SJCRH30 (cell line): Measurements from ENCODE around the gene MOSPD3. TPM values are rescaled to one million over a fixed set of nuclear protein-coding genes. Genes with fewer than 3 reads are reported as not detected.

Experiments
- DNase-seq, 2 experiments: peaks; one replicate each; pipeline ENCODE4 v3.0.0-alpha.2; 2015 to 2020
- H3K27ac ChIP-seq: fragments of 250-450 bp; sonication (Bioruptor Pico); 2 replicates; pipeline ENCODE4 v1.5.1; 2020; ENCODE audit warnings: mild to moderate bottlenecking, moderate library complexity
- H3K27me3 ChIP-seq: fragments of 250-450 bp; sonication (Bioruptor Pico); 2 replicates; pipeline ENCODE4 v1.5.1; 2020; ENCODE audit warnings: mild to moderate bottlenecking, moderate library complexity
- H3K36me3 ChIP-seq: fragments of 250-450 bp; sonication (Bioruptor Pico); 2 replicates; pipeline ENCODE4 v1.5.1; 2020; ENCODE audit warnings: mild to moderate bottlenecking, moderate library complexity
- H3K4me1 ChIP-seq: fragments of 250-450 bp; sonication (Bioruptor Pico); 2 replicates; pipeline ENCODE4 v1.5.1; 2020; ENCODE audit warnings: mild to moderate bottlenecking, moderate library complexity
- H3K4me3 ChIP-seq: fragments of 250-450 bp; sonication (Bioruptor Pico); 2 replicates; pipeline ENCODE4 v1.5.1; 2020; ENCODE audit warnings: mild to moderate bottlenecking, moderate library complexity
- H3K9me3 ChIP-seq: fragments of 250-450 bp; sonication (Bioruptor Pico); replicated peaks from 2 replicates; pipeline ENCODE4 v1.5.1; 2020; ENCODE audit warnings: mild to moderate bottlenecking, moderate library complexity
- total RNA-seq: library from RNA; depleted of rRNA; stranded (reverse); fragments of >200 nt; shearing (Covaris generic); gene quantifications from 2 replicates; pipeline ENCODE4 v1.2.3, GENCODE V29; 2014

The MOSPD3 gene
- total RNA-seq, 1 experiment from 2014 or later = 13.8 TPM

DNA sequence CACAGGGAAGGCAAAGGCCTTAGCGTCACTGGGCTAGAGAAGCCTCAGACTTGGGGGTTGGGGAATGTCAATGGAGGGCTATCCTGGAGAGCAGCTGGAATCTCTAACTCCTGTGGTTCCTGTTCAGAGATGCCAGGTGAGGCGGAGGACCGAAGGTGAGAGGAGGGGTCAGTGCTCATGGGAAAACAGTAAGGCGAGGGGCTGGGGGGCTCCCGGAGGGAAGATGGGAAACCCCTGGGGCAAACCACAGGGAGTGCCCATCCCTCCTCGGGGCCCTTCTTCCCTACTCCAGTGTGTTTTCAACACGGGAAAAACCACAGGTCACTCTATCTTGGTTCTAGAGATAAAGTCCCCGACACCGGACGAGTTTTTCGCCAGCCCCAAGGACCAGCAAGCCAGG is 29.7 kb upstream of the MOSPD3 start:
- Histone ChIP-seq H3K36me3 (peaks cover 38% of the 10 kb centered on the region), H3K4me3 (no peak overlapping the region), H3K27me3 (no peaks in the 10 kb centered on the region), H3K27ac (no peak overlapping the region), H3K9me3 (no peaks in the 10 kb centered on the region), H3K4me1 (peaks cover 13% of the 10 kb centered on the region)
- DNase-seq = no peak

DNA sequence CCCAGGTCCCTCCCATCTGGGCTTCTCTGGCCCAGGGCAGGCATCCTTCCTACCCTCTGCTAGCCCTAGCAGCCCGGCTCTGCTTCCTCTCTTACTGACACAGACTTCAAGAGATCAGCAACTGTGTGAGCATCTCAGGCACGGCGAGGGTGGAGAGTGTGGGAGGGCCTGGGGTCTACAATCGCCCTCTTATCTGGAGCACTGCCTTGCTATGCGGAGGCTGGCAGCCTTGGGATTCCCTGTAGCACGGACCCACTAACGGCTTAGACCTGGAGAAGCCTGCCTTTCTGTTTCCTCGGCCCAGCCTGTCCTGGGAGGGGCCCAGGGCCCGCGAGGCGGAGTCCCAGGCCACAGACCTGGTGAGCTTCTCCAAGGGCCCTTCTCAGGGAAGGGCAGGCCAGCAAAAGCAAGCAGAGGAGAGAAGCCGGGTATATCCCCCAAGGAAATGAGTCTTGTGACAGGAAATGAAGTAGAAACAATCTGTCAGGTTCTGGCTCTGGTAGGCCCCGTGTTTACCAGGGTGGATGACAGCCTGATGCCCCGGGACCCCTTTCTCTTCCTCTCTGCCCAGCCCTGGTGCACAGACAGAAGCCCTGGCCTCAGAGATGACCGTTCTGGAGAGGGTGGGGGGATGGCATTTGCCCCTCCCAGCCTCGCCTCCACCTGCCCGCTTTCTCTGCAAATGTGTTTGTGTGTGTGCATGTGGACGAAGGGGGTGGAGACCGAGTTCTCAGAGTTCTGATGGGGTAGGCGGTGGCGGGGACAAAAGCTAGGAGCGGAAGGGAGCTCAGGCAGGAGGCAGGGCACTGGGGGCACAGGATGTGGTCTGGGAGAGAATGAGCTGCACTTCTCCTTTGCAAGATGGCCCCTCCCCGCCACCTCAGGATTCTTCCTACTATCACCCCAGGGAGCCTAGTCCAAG is 28.9 kb upstream of the MOSPD3 start:
- H3K27ac ChIP-seq = peak overlapping the region; percentile 56
- peaks cover 30% of the 10 kb centered on the region for H3K36me3 ChIP-seq
- H3K27me3 ChIP-seq = no peaks in the 10 kb centered on the region
- no peaks in the 10 kb centered on the region for H3K9me3 ChIP-seq
- peak overlapping the region; percentile 31 for H3K4me3 ChIP-seq
- H3K4me1 ChIP-seq = peaks cover 13% of the 10 kb centered on the region
- DNase-seq = no peak

DNA sequence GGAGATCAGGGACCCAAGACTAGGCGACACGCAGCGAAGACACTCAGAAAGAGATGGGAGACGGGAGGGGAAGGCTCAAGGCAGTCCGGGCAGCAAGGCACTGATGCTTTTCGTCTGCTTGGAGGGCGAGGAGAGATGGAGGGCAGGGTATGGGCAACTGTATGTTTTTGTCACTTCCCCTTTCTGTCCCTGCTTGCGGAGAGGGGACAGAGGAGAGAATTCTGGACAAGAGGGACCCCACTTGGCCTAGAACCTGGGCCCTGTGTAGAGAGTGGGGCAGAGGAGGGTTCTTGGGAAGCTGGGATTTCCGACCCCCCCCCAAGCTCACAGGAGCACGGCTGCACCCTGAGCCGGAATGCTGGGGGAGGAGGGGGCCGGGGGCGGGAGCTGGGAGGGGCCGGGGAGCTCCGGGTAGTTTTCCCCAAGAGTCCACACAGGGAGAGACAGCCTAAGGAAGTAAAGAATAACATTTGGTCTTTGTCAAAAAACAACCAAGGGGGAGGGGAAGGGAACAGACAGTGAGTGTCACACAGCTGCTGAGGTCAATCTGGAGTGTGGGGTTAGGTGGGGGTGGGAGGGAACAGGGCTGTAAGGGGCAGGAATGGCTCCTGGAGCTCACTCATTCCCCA is 28.2 kb upstream of the MOSPD3 start:
- Histone ChIP-seq H3K27ac (peak overlapping the region; percentile 86), H3K36me3 (peaks cover 23% of the 10 kb centered on the region), H3K4me1 (peaks cover 13% of the 10 kb centered on the region), H3K4me3 (peak overlapping the region; percentile 83), H3K9me3 (no peaks in the 10 kb centered on the region), H3K27me3 (no peaks in the 10 kb centered on the region)
- DNase-seq = peak; percentile 78 to 91

DNA sequence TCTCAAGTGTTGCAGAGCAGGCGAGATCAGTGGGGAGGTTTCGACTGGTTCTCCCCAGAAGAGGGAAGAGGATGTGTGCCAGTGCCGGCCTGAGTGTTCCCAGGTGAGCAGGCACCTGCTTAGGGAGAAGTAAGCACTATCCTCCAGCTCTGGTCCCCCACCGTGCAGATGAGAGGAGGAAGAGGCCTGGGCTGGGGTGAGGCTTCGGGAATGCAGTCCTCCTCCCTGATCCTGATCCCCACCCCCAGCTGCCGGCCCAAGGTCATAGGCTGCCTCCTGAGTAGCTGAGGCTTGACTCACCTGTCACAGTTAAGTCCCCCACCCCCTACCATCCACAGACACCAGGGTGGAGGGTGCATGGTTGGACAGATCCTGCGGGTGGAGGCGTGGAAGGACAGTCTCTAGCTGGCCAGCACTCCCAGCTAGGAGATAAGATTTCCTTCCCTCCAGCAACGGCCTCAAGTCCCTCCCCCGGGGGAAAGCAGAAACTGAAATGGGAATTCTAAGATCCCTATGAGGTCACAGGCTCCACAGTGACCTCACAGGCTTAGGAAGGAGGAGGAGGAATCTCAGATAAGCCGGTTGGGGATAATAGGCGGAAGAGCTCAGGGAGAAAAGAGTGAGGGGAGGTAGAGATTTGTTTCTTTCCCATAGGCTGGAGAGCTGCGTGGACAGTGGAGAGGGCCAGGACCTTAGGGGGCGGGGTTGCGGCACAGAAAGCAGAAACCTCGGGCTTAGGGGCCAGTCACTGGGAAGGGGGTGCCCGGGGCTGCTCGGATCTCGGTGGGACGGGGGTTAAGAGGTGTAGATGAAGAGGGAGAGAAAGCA is 27.4 kb upstream of the MOSPD3 start:
- peak overlapping the region; percentile 86 for H3K27ac ChIP-seq
- H3K36me3 ChIP-seq = peaks cover 21% of the 10 kb centered on the region
- H3K27me3 ChIP-seq = no peaks in the 10 kb centered on the region
- no peaks in the 10 kb centered on the region for H3K9me3 ChIP-seq
- H3K4me3 ChIP-seq = peak overlapping the region; percentile 83
- peaks cover 13% of the 10 kb centered on the region for H3K4me1 ChIP-seq
- DNase-seq = peak; percentile 63 to 79

DNA sequence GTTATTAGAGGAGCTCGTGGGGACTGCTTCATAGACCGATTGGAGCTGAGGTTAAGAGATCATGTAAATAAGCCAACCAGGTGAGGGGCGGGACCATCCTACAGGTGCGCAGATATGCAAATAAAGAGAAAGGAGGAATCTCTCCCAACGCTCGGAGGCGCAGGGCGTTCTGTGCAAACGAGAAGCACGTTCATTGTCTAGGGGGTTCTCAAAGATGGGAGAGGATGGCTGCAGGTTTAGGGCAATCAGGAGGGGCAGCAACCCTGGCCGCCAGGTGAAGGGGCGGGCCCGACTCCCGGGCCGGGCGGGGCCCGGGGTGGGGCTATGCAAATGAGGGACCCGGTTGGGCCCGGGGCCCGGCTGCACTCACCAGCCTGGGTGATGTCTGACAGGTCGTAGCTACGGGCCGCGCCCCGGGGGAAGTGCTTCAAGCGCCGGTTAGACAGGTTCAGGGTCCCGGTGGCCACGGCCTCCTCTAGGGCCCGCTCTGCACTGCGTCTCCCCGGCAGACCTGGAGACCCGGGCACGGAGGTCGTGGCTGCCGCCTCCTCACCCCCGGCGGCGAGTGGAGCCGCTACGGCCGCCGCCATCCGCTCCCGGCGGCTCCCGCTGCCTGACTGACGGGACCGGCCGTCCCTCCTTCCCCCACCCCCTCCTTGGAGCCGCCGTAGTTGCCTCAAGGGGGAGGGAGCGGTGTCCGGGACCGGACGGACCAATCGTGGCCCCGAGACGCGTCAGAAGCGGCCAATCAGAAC is 26.7 kb upstream of the MOSPD3 start, which contains the start of gene LRCH4:
Gene LRCH4, minus strand, starts transcription at position 619 of the 755 bp plus-strand sequence. Its CDS starts 29 bp downstream, at position 590.
- peaks cover 13% of the 10 kb centered on the region for H3K36me3 ChIP-seq
- peak within 1 kb of the TSS; percentile 86 for H3K27ac ChIP-seq
- no peaks in the 10 kb centered on the region for H3K27me3 ChIP-seq
- peak within 1 kb of the TSS; percentile 83 for H3K4me3 ChIP-seq
- peaks cover 13% of the 10 kb centered on the region for H3K4me1 ChIP-seq
- H3K9me3 ChIP-seq = no peaks in the 10 kb centered on the region
- DNase-seq = peak in 1 of 2 experiments; percentile 59

DNA sequence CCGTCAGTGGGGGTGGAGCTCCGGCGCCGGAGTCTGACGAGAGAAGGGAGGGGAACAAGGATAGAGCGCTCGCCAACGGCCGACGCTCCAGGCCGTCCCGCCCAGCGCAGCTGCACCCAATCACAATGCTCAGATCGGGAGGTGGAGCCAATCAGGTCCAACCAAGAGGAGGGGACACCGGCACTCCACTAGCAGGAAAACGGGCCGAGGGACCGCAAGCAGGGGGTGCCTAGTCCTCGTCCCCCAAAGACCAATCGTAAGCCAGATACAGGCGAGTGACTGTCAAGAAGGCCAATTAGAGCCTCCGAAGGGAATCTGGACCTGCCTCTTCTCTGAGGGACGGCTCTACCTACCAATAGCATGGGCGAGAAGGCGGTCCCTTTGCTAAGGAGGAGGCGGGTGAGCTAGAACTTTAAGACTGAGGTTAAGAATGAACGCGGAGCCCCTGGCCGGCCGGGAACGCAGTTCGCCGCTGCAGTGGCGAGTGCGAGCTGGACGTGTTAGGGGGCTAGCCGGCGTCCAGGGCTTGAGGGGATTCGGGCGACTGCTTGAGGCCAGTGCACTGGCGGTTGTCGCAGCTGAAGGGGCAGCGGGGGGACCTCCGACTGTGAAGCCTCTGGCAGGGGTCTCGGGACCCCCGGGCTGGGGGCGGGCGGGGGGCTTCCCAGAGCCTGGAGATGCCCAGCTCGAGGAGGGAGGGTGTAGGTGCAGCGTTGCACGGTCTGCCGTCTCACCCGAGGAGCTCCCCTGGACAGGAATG is 25.9 kb upstream of the MOSPD3 start, which contains the start of gene FBXO24:
Gene FBXO24, plus strand, starts transcription at position 63 of the 760 bp plus-strand sequence. Its CDS starts 298 bp downstream, at position 361.
- peaks cover 13% of the 10 kb centered on the region for H3K4me1 ChIP-seq
- peak; percentile 100 for DNase-seq
- H3K4me3 ChIP-seq = peak within 1 kb of the TSS; percentile 83
- no peaks in the 10 kb centered on the region for H3K9me3 ChIP-seq
- H3K27me3 ChIP-seq = no peaks in the 10 kb centered on the region
- peaks cover 5% of the 10 kb centered on the region for H3K36me3 ChIP-seq
- peak within 1 kb of the TSS; percentile 86 for H3K27ac ChIP-seq

DNA sequence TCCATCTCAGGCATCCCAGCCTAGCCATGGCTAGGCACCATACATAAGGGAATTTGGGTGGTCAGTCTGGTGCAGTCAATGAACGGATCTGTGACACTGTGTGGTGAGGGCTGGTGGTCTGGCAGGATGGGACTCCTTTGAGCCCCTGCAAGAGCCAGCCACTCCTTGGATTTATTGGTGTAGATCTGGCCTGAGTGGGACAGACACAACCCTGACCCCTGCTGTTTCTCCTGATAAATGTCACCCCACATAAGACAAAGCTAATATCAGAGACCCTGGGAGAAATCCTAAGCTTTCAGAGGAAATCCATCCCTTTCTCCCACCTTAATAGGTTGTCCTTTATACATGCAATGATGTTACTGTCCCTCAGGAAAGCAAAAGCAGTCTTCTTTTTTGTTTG is 23.9 kb upstream of the MOSPD3 start:
- Histone ChIP-seq H3K27ac (no peak overlapping the region), H3K36me3 (peaks cover 2% of the 10 kb centered on the region; the same call in 1 of the 2 replicates), H3K4me1 (peaks cover 12% of the 10 kb centered on the region), H3K4me3 (no peak overlapping the region), H3K27me3 (no peaks in the 10 kb centered on the region), H3K9me3 (no peaks in the 10 kb centered on the region)
- DNase-seq = peak in 1 of 2 experiments; percentile 62

DNA sequence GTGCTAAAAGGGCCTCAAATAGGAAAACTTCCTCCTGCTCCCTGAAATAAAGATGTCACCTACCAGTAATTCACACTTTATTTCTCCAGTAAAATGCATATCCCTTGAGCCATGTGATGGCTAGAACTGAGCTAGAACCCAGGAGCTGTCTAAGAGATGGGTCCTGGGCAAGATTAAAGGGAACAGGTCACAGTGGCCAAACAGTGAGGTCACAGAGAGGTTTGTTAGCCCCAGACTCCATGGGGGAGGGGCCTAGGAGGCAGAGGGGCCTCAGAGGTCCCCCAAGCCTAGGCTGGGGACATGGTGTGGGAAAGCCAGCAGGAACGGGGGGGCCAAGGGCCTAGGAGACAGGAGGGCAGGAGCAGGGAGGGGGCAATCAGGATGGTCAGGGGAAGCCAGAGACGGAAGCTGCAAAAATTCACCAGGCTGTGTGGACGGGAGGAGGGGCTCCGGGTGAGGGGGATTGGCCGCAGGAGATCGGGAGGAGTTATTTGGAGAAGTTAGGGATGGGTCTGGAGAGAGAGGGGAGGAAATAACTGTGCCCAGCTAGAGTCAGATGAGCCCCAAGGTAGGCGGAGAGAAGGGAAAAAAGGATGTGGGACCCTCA is 22.9 kb upstream of the MOSPD3 start:
- Histone ChIP-seq H3K36me3 (no peaks in the 10 kb centered on the region), H3K4me1 (peaks cover 5% of the 10 kb centered on the region; the same call in 1 of the 2 replicates), H3K27me3 (no peaks in the 10 kb centered on the region), H3K27ac (no peak overlapping the region), H3K4me3 (no peak overlapping the region), H3K9me3 (no peaks in the 10 kb centered on the region)
- DNase-seq = no peak

DNA sequence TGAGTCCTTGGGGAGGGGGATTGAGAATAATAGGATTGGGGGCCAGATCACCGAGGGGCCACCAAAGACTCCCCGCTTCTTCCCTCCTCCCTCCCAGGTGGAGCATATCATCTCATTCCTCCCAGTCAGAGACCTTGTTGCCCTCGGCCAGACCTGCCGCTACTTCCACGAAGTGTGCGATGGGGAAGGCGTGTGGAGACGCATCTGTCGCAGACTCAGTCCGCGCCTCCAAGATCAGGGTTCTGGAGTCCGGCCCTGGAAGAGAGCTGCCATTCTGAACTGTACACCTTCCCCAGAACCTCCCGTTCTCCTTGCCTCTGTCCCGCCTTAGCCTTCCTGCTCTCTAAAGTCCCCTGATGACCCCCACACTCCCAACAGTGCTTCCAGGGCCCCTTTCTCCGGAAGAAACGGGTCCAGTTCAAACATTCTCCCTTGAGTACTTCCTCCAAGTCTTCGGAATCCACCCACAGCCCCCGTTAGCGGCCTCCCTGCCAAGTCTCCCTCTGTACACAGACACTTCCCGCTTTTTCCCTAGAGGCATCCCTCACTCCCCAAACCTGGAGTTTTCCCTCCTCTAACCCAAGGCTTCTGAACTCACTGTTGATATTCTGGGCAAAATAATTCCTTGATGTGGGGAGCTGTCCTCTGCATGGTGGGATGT is 22.1 kb upstream of the MOSPD3 start:
- H3K9me3 ChIP-seq = no peaks in the 10 kb centered on the region
- H3K27ac ChIP-seq = no peak overlapping the region
- DNase-seq = no peak
- no peaks in the 10 kb centered on the region for H3K36me3 ChIP-seq
- no peak overlapping the region for H3K4me3 ChIP-seq
- H3K4me1 ChIP-seq = no peaks in the 10 kb centered on the region
- H3K27me3 ChIP-seq = no peaks in the 10 kb centered on the region

DNA sequence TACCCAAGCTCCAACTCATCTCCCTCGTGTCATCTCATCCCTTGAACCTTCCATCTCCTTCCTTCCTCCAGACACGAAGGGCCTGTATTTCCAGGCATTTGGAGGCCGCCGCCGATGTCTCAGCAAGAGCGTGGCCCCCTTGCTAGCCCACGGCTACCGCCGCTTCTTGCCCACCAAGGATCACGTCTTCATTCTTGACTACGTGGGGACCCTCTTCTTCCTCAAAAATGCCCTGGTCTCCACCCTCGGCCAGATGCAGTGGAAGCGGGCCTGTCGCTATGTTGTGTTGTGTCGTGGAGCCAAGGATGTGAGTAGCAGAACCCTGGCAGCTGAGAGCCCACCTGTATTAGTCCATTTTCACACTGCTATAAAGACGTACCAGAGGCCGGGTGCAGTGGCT is 20.7 kb upstream of the MOSPD3 start:
- Histone ChIP-seq H3K27ac (no peak overlapping the region), H3K36me3 (no peaks in the 10 kb centered on the region), H3K4me1 (no peaks in the 10 kb centered on the region), H3K4me3 (no peak overlapping the region), H3K9me3 (no peaks in the 10 kb centered on the region), H3K27me3 (no peaks in the 10 kb centered on the region)
- no peak for DNase-seq

DNA sequence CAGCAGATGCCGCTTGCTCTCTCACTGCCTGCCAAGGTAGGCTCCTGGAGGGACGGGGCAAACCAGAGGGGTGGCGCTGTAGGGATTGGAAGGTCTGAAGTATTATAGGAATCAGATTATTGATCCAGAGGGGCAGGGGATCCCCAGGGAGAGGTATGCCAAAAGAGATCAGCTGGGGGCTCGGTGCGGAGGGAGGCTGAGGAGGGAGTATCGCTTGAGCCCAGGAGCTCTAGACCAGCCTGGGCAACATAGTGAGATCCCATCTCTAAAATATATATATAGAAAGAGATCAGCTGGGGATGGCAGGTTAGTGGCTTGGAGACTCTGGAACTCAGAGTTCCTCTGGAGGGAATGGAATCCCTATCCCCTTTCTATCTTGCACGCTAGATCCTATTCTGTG is 17.2 kb upstream of the MOSPD3 start:
- H3K27me3 ChIP-seq = no peaks in the 10 kb centered on the region
- DNase-seq = no peak
- no peaks in the 10 kb centered on the region for H3K4me1 ChIP-seq
- no peak overlapping the region for H3K4me3 ChIP-seq
- no peaks in the 10 kb centered on the region for H3K9me3 ChIP-seq
- no peak overlapping the region for H3K27ac ChIP-seq
- H3K36me3 ChIP-seq = no peaks in the 10 kb centered on the region

DNA sequence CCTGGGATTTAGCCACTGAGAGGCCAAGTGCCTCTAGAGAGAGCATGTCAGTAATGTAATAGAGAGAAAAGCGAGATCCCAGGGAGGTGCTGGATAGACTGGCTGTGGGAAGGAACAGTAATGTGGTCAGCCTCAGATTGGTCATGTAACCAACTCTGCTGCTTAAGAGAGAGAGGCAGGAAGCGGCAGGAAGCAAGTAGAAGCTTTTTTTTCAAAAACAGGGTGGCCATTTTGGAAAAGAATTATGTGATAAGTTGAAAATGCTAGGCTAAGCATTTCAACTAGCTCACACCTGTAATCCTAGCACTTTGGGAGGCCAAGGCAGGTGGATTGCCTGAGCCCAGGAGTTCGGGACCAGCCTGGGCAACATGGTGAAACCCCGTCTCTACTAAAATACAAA is 13.9 kb upstream of the MOSPD3 start:
- H3K9me3 ChIP-seq = no peaks in the 10 kb centered on the region
- peaks cover 15% of the 10 kb centered on the region for H3K4me1 ChIP-seq
- DNase-seq = no peak
- H3K27me3 ChIP-seq = no peaks in the 10 kb centered on the region
- H3K27ac ChIP-seq = no peak overlapping the region
- H3K36me3 ChIP-seq = no peaks in the 10 kb centered on the region
- H3K4me3 ChIP-seq = no peak overlapping the region
